HG03175 (cell line): ENCODE measurements around the gene RANBP3L.
"Not testable (repeated sequence)": the region's sequence is repeated elsewhere in the genome, so short reads cannot be mapped to it uniquely, and the experiment has no call there.

Source experiments
- ATAC-seq: cut with Tn5 transposase; IDR thresholded peaks from one replicate; pipeline ENCODE4 v1.9.1; 2021; ENCODE audit warnings: mild to moderate bottlenecking, moderate library complexity; ENCODE audit not compliant: unreplicated experiment

RANBP3L gene

GRCh38 chr5:36285837-36286615 lies 15.7 kb downstream of the RANBP3L start:
- ATAC-seq = no peak

DNA sequence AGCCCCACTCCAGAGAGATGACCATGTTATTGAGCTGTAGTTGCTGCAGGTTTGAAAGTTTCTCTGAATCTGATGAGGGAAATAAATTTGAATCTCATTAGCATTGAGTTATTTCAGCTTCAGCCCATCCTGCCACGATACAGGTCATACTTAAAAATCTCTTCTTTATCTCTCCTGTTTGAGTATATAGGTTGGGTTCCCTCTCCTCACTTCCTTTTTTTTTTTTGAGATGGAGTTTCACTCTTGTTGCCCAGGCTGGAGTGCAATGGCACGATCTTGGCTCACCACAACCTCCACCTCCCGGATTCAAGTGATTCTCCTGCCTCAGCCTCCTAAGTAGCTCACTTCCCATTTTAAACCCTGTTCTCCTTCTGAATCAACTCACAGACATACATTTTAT lies 17.9 kb downstream of the RANBP3L start:
- ATAC-seq = not testable (repeated sequence)

DNA sequence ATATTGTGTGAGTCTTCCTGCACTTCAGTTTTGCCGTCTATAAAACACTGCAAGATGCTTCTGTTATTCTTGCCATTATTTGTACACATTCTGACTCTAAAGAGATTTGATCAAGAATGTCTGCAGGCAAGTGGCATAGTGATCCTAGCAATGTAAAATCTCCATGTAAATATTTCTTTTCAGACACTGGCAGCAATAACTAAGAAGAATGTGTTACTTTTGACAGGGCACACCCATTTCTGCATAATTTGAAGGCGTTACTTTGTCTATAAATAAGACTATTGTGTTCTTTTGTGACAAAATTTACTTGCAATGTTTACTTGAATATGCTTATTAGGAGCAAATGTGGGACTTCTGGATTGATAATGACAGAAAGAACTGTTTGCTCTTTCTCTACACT lies 20.1 kb downstream of the RANBP3L start:
- no peak for ATAC-seq

- ATAC-seq = no peak
Measured at GRCh38 chr5:36279054-36279698, 22.5 kb downstream of the RANBP3L start.

DNA sequence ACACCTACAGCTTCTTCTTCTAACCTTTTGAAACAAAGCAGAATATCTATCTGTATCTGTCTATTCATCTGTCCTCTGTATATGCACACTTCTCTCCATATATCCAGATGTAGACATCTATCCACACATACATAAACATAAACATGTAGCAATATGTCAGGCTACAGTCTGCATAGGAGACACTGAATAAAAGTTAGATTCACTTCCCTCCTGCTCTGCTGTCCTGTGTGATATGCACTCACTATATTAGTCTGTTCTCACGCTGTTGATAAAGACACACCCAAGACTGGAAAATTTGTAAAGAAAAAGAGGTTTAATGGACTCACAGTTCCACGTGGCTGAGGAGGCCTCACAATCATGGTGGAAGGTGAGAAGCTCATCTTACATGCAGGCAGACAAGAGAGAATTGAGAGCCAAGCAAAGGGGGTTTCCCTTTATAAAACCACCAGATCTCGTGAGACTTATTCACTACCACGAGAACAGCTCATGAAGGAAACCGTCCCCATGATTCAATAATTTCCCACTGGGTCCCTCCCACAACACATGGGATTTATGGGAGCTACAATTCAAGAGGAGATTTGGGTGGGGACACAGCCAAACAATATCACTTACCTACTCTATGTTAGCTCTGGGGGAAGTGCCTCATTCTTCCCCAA lies 24.1 kb downstream of the RANBP3L start:
- no peak for ATAC-seq

- no peak for ATAC-seq
Measured at GRCh38 chr5:36276864-36277263, 24.8 kb downstream of the RANBP3L start.

DNA sequence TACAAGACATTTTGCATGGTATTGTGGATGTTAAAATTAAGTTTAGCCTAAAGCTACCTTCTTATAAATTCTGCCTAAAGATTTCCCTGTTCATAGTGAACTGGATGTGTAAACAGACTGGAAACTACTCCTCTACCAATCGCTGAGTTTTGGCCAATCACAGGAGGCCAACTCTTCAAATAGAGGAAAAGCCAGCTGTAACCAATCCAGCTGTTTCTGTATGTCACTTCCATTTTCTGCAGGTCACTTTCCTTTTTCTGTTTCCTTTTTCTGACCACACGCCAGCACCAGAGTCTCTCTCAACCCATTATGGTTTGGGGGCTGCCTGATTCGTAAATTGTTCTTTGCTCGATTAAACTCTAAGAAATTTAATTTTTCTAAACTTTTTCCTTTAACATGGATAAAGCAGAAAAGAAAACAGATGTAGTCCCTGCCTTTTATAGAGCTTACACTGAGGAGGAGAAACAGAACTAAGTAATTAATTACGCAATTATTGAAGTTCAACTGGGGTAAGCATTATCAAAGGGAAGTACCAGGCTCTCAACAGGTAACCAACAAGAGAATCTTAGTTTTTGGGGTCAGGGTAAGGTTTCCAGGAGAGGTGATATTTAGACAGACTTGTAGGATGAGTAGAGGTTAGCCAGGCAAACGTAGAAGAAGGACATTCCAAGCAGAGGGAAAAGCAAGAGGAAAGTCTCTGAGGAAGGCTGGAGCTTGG lies 27.7 kb downstream of the RANBP3L start:
- no peak for ATAC-seq

DNA sequence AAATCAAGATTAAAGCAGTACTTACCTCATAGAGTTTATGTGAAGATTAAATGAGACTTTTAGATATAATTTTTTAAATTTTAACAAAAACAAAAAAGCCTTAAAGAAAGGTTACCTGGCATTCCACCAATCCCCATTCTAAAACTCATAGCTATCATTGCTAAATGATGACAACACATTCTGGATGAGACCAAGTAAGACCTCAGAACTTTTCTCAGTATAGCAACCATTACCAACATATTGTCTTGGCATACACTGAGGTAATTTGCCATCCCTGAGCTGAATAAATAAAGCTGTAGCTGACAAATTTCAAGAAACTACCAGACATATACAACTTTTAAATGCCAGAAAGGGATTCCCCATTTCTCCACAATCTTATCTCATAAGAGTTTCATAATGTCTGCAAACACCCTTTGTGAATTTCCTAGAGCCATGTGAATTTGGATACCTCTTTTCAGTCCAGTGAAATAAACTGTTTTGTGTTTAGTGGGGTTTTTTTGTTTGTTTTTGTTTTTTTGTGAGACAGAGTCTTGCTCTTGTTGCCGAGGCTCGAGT lies 29.5 kb downstream of the RANBP3L start:
- no peak for ATAC-seq

- no peak for ATAC-seq
Measured at GRCh38 chr5:36270876-36271575, 30.7 kb downstream of the RANBP3L start.

DNA sequence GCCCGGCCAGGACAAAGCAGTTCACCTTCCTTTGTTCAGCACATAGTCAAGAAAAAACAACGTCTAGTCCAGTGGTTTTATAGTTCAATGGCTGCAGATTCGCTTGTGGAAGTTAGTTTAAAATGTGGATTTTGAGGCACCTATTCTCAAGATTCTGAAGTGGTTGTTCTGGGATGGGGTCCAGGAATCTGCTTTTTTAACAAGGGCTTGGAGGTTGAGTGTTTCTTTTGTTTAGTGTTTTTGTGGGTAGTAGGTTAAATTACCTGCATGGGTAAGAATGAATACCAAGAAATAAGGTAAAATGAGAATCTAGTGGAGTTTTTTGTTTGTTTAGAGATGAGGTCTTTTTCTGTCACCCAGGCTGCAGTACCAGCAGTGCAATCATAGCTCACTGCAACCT lies 31.5 kb downstream of the RANBP3L start:
- ATAC-seq = no peak

GRCh38 chr5:36269478-36269877 lies 32.2 kb downstream of the RANBP3L start:
- ATAC-seq = no peak

GRCh38 chr5:36267905-36268304 lies 33.8 kb downstream of the RANBP3L start:
- no peak for ATAC-seq

DNA sequence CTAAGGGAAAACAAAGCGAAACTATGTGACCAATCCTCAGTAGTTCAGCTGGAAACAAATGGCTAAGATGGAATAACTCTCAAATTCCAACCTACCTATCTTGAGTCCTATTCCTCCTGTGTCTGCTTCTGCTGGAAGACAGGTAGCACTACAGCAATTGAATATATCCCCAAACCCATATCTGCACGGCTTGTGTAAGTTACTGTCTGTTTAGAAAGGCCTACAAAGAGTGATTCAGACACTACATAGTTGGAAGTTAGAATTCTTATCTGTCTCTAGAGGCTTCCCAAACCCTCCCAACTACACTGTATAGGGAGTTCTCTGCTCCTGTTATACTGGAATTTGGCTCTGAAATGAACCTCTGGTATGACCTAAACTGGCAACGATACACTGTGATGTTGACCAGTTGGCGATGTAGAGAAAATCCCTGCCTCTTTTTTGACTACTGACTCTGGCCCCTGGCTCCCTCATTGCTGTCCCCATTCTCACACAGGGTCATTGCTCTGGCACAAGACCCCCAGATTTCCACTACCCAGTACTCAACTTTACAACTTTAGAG lies 37.4 kb downstream of the RANBP3L start:
- ATAC-seq = no peak

DNA sequence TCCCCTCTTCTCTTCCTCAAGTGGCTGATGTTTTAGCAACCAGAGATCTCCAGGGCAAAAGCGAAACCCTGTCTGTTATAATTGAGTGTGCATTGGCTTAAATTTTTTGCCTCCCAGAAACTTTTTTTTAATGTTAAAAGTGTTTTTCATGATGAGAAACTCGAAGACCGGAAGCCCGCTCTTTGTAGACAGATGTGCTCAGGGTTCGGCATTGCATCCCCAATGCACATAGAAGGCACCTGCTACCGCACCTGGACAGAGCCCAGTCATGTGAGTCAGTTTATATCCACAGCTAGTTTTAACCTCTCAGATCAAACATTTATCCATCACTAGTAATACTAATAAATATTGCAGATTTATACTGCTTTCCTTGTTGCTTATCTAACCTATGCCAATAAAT lies 40.5 kb downstream of the RANBP3L start:
- no peak for ATAC-seq

DNA sequence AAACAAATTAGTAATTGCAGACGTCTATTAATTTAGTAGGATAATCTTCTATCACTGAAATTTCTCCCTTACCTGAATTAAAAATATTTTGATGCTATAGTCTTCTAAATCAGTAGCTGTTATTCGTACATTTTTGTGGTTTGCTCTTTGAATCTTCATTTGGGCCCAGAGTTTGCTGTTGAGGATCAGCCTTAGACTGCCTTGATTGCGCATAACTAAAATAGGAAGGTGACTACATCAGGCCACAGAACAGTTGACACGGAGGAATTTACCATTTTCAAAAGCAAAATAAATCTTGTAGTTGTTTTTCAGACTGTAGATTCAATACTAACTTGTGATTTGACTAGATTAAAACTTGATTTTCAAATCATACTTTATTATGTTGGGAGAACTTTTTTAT lies 48.1 kb downstream of the RANBP3L start:
- ATAC-seq = no peak

- ATAC-seq = no peak
Measured at GRCh38 chr5:36252722-36253365, 48.9 kb downstream of the RANBP3L start.

DNA sequence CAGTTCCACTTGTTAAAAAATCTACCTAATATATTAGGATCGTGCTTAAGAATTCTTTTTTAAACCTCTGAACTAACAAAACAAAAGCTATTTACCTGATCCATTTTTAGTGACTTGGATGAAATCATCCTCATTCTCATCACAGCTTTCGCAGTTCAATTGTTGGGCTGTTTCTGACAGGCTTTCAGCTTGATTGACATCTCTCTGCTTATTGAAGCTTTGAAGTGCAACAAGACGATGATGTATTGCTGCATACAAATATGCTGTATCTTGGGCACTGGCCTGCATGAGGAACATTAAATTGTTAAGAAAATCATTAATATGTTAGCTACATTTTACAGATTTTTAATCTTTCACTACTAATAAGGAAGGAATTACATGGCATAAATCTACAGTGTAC lies 50.5 kb downstream of the RANBP3L start:
- no peak for ATAC-seq

DNA sequence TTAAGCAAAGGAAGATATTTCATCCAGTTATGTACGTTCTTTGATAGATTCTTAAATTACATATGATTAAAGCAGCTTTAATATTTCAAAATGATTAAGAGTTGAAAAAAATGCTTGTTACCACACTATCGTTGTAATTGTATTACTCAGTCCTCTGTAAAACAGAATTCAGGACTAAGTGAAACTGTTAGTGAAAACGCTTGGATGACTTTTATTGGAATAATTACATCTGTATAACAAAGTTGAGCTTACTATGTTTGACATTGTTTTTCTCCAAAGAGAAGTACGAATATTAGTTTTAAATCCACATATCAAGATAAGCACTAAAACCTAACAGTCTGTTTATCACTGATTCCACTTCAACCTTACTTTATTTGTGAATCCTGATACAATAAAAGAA lies 51.3 kb downstream of the RANBP3L start:
- ATAC-seq = no peak

DNA sequence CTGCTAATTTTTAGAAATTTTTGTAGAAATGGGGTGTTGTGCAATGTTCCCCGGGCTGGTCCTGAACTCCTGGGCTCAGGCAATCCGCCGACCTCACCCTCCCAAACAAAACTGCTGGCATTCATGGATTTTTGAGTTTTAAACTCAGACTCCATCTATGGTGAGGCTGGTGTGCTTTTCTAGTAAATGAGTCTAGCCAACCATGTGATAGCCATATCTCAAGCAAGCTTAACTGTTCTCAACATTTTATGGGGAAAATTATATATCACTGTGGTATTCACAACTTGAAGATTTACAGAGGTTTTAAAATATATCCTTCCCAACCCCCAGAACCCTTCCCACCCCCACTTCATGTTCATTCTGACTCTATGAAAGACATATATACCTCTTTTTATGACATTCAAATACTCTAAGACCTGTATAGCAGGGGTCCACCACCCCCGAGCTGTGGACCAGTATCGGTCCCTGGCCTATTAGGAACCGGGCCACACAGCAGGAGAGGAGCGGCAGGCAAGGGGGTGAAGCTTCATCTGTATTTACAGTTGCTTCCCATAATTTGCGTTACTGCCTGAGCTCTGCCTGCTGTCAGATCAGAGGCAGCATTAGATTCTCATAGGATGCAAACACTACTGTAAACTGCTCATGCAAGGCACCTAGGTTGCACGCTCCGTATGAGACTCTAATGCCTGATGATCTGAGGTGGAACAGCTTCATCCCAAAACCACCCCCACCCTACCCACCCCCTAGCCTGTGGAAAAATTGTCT lies 55.5 kb downstream of the RANBP3L start:
- no peak for ATAC-seq
